Testis (tissue), 2 donors: Measurements from ENCODE around the gene TAAR1.

Source experiments
- POLR2A ChIP-seq: fragments of 450-650 bp; IDR thresholded peaks from one replicate; pipeline ENCODE4 v1.6.1; 2017; ENCODE audit warnings: antibody characterized with exemption, mild to moderate bottlenecking, moderate library complexity
- TF ChIP-seq, protein P1 (sequence below), 3 experiments: fragments of 450-650 bp in 2 of 3; fragments of 200-600 bp in 1 of 3; sonication (generic) in 1 of 3; IDR thresholded peaks; one replicate each; pipeline ENCODE4 v1.5.1; 2016 to 2019; ENCODE audit warnings: antibody characterized with exemption in 3 of 3, mild to moderate bottlenecking in 2 of 3, moderate library complexity in 1 of 3

DNA sequence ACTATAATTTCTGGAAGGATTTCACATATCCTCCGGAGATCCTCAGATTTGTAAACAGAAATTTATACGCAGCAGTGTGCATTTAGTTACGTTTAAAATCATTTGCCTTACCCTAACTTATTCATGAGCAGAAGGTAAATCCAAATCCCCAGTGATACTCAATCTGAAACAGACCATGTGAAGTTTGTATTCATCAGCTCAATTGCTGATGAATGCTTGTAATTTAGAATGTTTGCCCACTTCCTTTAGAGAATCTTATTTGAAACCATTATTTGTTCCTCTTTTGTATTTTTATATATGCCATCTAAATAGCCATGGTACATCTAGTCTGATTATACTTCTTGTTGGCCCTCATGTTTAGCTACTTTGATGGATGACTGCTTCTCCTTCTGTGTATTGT lies 15.4 kb downstream of the TAAR1 start:
- no peak for TF ChIP-seq POLR2A
- TF ChIP-seq, protein P1, sequence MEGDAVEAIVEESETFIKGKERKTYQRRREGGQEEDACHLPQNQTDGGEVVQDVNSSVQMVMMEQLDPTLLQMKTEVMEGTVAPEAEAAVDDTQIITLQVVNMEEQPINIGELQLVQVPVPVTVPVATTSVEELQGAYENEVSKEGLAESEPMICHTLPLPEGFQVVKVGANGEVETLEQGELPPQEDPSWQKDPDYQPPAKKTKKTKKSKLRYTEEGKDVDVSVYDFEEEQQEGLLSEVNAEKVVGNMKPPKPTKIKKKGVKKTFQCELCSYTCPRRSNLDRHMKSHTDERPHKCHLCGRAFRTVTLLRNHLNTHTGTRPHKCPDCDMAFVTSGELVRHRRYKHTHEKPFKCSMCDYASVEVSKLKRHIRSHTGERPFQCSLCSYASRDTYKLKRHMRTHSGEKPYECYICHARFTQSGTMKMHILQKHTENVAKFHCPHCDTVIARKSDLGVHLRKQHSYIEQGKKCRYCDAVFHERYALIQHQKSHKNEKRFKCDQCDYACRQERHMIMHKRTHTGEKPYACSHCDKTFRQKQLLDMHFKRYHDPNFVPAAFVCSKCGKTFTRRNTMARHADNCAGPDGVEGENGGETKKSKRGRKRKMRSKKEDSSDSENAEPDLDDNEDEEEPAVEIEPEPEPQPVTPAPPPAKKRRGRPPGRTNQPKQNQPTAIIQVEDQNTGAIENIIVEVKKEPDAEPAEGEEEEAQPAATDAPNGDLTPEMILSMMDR (IDR thresholded peaks at IDR 0.05): no peak
